ENCODE data around the gene METTL2A. TPM values are rescaled to one million over a fixed set of nuclear protein-coding genes. Genes with fewer than 3 reads are reported as not detected.
"Not testable (repeated sequence)": the region's sequence is repeated elsewhere in the genome, so short reads cannot be mapped to it uniquely, and the experiment has no call there.

METTL2A gene
- polyA plus RNA-seq, 1 donor from 2014 or later, result 18.7 TPM

GRCh38 chr17:62453041-62453440 lies 29.3 kb downstream of the METTL2A start:
- H3K27me3 ChIP-seq (ENCODE audit: insufficient read depth, low read depth, low read length); H3K9ac ChIP-seq (ENCODE audit: low read length); H2AFZ ChIP-seq (ENCODE audit: low read depth, low read length); H3K4me3 ChIP-seq (ENCODE audit: low read length); H3K36me3 ChIP-seq (ENCODE audit: insufficient read depth, low read length); H3K79me2 ChIP-seq (replicated peaks; ENCODE audit: insufficient read depth, low read length); H3K27ac ChIP-seq (ENCODE audit: low read length); H3F3A ChIP-seq (ENCODE audit: insufficient read depth, low read length, poor library complexity, severe bottlenecking); H3K4me2 ChIP-seq (ENCODE audit: low read length); H3K9me3 ChIP-seq (ENCODE audit: low read length); H4K20me1 ChIP-seq (ENCODE audit: insufficient read depth); H3K9me2 ChIP-seq (ENCODE audit: insufficient read depth, low read length): not testable (repeated sequence)

GRCh38 chr17:62453656-62454055 lies 30.0 kb downstream of the METTL2A start:
- not testable (repeated sequence) for H2AFZ ChIP-seq (ENCODE audit: low read depth, low read length); H3K9me3 ChIP-seq (ENCODE audit: low read length); H3K4me2 ChIP-seq (ENCODE audit: low read length); H3K9me2 ChIP-seq (ENCODE audit: insufficient read depth, low read length); H3K36me3 ChIP-seq (ENCODE audit: insufficient read depth, low read length); H3F3A ChIP-seq (ENCODE audit: insufficient read depth, low read length, poor library complexity, severe bottlenecking); H3K9ac ChIP-seq (ENCODE audit: low read length); H3K79me2 ChIP-seq (replicated peaks; ENCODE audit: insufficient read depth, low read length); H3K4me3 ChIP-seq (ENCODE audit: low read length); H3K27me3 ChIP-seq (ENCODE audit: insufficient read depth, low read depth, low read length); H4K20me1 ChIP-seq (ENCODE audit: insufficient read depth); H3K27ac ChIP-seq (ENCODE audit: low read length)

DNA sequence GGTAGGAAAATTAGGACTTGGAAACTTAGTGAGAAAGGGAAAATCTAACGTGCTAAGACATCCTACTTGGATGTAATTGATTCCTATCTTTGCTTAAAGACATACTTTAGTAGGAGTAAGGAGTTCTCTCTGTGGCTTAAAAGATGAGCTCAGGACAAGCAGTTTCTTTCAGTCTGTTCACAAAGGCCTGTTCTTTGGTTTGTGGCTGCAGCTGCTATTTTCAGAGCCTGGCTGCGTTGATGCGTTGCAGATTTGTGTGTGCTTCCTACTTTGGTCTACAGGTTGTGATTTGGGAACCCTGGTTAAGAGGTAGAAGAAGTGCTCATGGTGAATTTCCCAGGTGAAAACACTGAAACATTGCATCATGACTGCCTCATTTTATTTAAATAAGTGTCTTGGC lies 30.4 kb downstream of the METTL2A start:
- not testable (repeated sequence) for H3K4me2 ChIP-seq (ENCODE audit: low read length); H4K20me1 ChIP-seq (ENCODE audit: insufficient read depth); H3K9ac ChIP-seq (ENCODE audit: low read length); H3K27me3 ChIP-seq (ENCODE audit: insufficient read depth, low read depth, low read length); H3K4me3 ChIP-seq (ENCODE audit: low read length); H3K36me3 ChIP-seq (ENCODE audit: insufficient read depth, low read length); H3K9me2 ChIP-seq (ENCODE audit: insufficient read depth, low read length); H2AFZ ChIP-seq (ENCODE audit: low read depth, low read length); H3F3A ChIP-seq (ENCODE audit: insufficient read depth, low read length, poor library complexity, severe bottlenecking); H3K9me3 ChIP-seq (ENCODE audit: low read length); H3K27ac ChIP-seq (ENCODE audit: low read length); H3K79me2 ChIP-seq (replicated peaks; ENCODE audit: insufficient read depth, low read length)

- H2AFZ ChIP-seq (ENCODE audit: low read depth, low read length), result no peak overlapping the region
- no peaks in the 10 kb centered on the region for H3F3A ChIP-seq (ENCODE audit: insufficient read depth, low read length, poor library complexity, severe bottlenecking)
- no peak overlapping the region for H3K9ac ChIP-seq (ENCODE audit: low read length)
- H3K27ac ChIP-seq (ENCODE audit: low read length), result no peak overlapping the region
- no peaks in the 10 kb centered on the region for H3K27me3 ChIP-seq (ENCODE audit: insufficient read depth, low read depth, low read length)
- H3K9me3 ChIP-seq (ENCODE audit: low read length), result no peaks in the 10 kb centered on the region
- H4K20me1 ChIP-seq (ENCODE audit: insufficient read depth), result no peaks in the 10 kb centered on the region
- H3K79me2 ChIP-seq (replicated peaks; ENCODE audit: insufficient read depth, low read length), result no peaks in the 10 kb centered on the region
- H3K4me3 ChIP-seq (ENCODE audit: low read length), result no peak overlapping the region
- H3K36me3 ChIP-seq (ENCODE audit: insufficient read depth, low read length), result no peaks in the 10 kb centered on the region
- TF ChIP-seq POLR2AphosphoS5 (IDR thresholded peaks at IDR 0.05) (no peak), EP300 (conservative IDR thresholded peaks at IDR 0.05; ENCODE audit: poor library complexity, severe bottlenecking) (no peak), EZH2 (IDR thresholded peaks at IDR 0.05; ENCODE audit: borderline replicate concordance, insufficient read depth, low read length, poor library complexity, severe bottlenecking) (no peak), RAD21 (conservative IDR thresholded peaks at IDR 0.05) (no peak), CTCF (IDR thresholded peaks at IDR 0.05; ENCODE audit: poor library complexity, severe bottlenecking) (no peak), MXI1 (conservative IDR thresholded peaks at IDR 0.05; ENCODE audit: poor library complexity, severe bottlenecking) (no peak), SMC3 (conservative IDR thresholded peaks at IDR 0.05; ENCODE audit: poor library complexity) (no peak), TAF1 (IDR thresholded peaks at IDR 0.05; ENCODE audit: low read depth) (no peak)
- TF ChIP-seq, protein P1, sequence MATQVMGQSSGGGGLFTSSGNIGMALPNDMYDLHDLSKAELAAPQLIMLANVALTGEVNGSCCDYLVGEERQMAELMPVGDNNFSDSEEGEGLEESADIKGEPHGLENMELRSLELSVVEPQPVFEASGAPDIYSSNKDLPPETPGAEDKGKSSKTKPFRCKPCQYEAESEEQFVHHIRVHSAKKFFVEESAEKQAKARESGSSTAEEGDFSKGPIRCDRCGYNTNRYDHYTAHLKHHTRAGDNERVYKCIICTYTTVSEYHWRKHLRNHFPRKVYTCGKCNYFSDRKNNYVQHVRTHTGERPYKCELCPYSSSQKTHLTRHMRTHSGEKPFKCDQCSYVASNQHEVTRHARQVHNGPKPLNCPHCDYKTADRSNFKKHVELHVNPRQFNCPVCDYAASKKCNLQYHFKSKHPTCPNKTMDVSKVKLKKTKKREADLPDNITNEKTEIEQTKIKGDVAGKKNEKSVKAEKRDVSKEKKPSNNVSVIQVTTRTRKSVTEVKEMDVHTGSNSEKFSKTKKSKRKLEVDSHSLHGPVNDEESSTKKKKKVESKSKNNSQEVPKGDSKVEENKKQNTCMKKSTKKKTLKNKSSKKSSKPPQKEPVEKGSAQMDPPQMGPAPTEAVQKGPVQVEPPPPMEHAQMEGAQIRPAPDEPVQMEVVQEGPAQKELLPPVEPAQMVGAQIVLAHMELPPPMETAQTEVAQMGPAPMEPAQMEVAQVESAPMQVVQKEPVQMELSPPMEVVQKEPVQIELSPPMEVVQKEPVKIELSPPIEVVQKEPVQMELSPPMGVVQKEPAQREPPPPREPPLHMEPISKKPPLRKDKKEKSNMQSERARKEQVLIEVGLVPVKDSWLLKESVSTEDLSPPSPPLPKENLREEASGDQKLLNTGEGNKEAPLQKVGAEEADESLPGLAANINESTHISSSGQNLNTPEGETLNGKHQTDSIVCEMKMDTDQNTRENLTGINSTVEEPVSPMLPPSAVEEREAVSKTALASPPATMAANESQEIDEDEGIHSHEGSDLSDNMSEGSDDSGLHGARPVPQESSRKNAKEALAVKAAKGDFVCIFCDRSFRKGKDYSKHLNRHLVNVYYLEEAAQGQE (IDR thresholded peaks at IDR 0.05; ENCODE audit: borderline replicate concordance), result no peak
- no peak overlapping the region for H3K4me2 ChIP-seq (ENCODE audit: low read length)
- H3K9me2 ChIP-seq (ENCODE audit: insufficient read depth, low read length), result no peaks in the 10 kb centered on the region
Observed at GRCh38 chr17:62456016-62456415, 32.3 kb downstream of the METTL2A start.

DNA sequence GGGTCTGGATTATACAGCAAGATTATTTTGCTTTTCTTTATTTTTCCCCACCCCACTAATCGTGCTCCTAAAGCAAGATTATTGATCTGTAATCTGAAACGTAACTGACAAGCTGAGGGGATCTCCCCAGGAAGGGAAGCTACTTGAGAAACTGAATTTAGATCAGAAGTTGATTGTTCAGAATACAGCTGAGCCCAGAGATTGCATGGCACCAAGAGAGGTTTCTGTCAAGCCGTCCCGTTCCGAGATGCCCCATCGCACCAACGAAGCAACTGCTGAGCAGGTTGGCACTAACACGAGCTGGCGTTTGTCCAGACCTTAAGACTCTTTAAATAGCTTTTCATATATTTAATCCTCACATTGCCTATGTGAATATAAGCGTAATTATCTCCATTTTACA lies 34.8 kb downstream of the METTL2A start:
- not testable (repeated sequence) for H3K4me3 ChIP-seq (ENCODE audit: low read length); H3F3A ChIP-seq (ENCODE audit: insufficient read depth, low read length, poor library complexity, severe bottlenecking); H3K9ac ChIP-seq (ENCODE audit: low read length); H3K4me2 ChIP-seq (ENCODE audit: low read length); H3K9me3 ChIP-seq (ENCODE audit: low read length); H3K27ac ChIP-seq (ENCODE audit: low read length); H3K79me2 ChIP-seq (replicated peaks; ENCODE audit: insufficient read depth, low read length); H4K20me1 ChIP-seq (ENCODE audit: insufficient read depth); H3K27me3 ChIP-seq (ENCODE audit: insufficient read depth, low read depth, low read length); H3K9me2 ChIP-seq (ENCODE audit: insufficient read depth, low read length); H3K36me3 ChIP-seq (ENCODE audit: insufficient read depth, low read length); H2AFZ ChIP-seq (ENCODE audit: low read depth, low read length)
